Activated CD4-positive, alpha-beta T cell treated with anti-CD3 and anti-CD28 coated beads, Interleukin-2, amount 50 U/mL, for 4 hours (primary cell): ENCODE data around the gene USP5.

Experiments
- DNase-seq, 2 experiments: peaks; one replicate each; pipeline ENCODE4 v3.0.0-alpha.2; 2020

The USP5 gene, protein sequence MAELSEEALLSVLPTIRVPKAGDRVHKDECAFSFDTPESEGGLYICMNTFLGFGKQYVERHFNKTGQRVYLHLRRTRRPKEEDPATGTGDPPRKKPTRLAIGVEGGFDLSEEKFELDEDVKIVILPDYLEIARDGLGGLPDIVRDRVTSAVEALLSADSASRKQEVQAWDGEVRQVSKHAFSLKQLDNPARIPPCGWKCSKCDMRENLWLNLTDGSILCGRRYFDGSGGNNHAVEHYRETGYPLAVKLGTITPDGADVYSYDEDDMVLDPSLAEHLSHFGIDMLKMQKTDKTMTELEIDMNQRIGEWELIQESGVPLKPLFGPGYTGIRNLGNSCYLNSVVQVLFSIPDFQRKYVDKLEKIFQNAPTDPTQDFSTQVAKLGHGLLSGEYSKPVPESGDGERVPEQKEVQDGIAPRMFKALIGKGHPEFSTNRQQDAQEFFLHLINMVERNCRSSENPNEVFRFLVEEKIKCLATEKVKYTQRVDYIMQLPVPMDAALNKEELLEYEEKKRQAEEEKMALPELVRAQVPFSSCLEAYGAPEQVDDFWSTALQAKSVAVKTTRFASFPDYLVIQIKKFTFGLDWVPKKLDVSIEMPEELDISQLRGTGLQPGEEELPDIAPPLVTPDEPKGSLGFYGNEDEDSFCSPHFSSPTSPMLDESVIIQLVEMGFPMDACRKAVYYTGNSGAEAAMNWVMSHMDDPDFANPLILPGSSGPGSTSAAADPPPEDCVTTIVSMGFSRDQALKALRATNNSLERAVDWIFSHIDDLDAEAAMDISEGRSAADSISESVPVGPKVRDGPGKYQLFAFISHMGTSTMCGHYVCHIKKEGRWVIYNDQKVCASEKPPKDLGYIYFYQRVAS

DNA sequence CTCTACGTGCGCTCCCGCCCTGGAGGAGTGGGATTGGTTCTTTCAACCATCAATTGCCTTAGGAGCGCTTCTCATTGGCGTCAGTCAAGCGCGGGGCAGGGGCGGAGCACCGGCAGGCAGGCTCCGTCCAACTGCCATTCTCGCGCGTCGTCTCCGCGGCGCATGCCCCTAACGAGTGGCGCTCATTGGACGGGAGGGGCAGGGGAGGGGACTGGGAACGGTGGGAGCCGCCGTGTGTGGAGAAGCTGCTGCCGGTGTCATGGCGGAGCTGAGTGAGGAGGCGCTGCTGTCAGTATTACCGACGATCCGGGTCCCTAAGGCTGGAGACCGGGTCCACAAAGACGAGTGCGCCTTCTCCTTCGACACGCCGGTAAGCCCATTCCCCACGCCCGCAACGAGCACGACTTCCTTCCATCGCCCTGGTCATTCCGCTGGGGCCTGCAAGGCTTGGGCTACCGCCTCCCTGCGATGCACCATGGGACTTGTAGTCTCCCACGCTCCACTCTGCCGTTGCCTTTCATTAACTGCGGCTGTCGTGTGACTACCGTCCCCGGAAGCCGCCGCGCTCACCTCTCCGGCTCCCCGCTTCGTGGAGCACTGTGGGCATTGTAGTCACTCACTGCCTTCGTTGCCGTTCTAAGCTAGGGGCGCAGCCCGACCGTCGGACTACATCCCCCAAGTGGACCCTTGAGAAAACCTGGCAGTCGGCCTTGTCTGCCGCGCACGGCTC, at the start of gene USP5:
Gene USP5, plus strand, starts transcription at position 230 of the 730 bp plus-strand sequence. Its CDS starts 30 bp downstream, at position 260.
- peak; percentile 96 to 97 for DNase-seq

DNA sequence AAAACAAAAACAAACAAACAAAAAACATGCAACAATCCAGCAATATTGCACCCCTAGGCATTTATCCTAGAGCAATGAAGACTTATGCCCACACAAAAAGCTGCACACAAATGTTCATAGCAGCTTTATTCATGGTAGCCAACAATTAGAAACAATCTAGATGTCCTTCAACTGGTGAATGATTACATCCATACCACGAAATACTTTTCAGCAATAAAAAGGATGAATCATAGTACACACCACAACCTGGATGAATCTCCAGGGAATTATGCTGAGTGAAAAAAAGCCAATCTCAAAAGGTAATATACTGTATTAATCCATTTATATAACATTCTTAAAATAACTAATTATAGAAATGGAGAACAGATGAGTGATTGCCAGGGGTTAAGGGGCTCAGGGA, 44.8 kb upstream of the USP5 start:
- DNase-seq = no peak

DNA sequence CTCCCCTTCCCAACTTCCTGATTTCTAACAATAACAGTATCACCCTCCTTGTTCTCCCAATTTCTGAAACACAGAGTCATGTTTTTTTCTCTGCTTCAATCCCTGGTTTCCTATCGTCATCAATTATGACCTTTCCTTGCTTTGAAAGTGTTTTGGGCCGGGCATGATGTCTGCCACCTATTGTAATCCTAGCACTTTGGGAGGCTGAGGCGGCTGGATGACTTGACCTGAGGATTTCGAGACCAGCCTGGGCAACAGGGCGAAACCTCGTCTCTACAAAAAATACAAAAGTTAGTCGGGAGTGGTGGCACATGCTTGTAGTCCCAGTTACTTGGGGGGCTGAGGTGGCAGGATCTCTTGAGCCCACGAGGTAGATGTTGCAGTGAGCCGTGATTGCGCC, 42.9 kb upstream of the USP5 start:
- DNase-seq = no peak

DNA sequence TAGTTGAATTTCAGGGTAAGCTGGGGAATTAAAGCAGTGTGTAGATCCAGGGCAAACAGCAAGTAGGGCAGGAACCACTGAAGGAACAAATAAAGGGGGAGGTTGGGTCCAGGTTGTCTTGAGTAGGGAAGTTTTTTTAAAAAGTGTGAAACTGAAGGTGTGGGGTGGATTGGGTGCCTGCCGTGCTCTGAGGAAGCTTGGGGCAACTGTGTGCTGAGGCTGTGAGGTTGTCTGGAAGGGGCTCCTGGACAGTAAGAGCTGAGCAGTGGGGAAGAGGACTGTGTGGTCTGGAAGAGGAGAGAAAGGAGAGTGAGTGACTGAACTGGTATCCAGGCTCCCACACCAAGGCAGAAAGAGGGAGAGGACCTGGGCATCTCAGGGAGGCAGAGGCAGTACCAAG, 41.2 kb upstream of the USP5 start:
- no peak for DNase-seq

DNA sequence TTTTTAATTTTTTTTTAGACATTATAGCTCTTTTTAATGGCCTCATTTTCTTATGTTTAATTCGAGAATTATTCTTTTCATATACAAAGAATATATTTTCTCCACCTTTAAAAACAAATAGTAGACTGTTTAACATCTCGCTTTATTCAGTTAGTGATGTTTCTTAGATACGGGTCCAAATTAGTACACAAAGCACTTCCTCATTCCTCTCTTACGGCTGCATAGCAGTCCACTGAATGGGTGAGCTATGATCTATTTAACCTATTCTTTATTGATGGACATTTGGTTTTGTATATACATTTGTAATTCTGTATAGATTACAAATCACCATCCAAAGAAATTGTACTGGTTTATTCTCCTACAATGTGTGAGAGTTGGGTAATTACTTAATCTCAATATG, 38.6 kb upstream of the USP5 start:
- DNase-seq = no peak

DNA sequence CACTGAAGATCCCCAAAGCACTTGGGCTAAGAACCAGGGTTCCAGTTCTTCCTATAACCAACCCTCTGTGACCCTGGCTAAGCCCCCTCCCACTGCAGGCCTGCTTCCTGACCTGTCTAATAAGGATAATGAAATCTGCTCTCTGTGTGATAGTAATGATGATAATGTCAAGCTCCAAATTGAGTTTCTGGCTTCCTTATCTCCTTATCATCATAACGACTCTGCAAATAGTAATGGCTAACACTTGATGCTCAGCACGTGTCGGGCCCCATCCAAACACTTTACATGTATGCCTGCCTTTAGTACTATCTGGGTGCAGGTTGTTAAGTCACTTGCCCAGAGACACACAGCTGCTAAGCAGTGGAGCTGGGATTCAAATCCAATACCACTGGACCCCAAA, 35.4 kb upstream of the USP5 start:
- no peak for DNase-seq

DNA sequence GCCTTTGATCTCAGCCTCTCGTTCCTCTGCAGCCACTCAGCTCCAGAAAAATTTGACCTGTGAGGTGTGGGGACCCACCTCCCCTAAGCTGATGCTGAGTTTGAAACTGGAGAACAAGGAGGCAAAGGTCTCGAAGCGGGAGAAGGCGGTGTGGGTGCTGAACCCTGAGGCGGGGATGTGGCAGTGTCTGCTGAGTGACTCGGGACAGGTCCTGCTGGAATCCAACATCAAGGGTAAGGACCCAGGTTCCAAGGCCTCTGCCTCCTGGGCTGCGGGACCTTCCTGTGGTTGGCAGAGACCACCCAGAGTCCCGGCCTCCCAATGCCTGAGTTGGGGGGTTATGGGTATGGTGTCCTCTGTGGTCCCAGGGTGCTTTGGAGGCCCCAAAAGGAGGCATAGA, 34.9 kb upstream of the USP5 start:
- DNase-seq = no peak

DNA sequence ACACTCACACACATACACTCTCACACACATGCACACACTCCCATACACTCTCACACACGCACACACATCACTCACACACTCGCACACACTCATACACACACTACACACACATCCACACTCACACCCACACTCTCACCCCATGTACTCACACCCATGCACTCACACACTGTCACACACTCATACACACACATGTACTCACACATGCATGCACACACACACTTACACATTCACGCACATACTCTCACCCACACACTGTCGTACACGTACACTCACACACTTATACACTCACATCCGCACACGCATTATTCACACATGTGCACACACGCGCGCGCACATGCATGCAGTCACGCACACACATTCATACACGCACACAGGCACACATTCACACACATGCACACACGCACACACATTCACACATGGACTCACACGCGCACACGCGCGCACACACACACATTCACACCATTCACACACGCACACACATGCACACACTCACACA, 34.2 kb upstream of the USP5 start:
- no peak for DNase-seq

DNA sequence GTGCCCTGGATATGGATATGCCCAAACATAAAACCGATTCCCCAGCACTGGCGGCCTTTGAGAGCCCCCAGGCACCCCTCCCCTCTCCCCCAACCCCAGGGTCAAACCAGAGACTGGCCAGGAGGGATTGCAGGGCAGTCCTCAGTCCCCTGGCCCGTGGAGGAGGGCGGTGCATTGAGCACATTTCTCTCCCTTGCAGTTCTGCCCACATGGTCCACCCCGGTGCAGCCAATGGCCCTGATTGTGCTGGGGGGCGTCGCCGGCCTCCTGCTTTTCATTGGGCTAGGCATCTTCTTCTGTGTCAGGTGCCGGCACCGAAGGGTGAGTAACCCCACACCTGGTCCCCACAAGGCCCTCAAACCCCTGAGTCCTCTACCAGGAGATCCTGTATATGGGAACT, 33.7 kb upstream of the USP5 start:
- no peak for DNase-seq

DNA sequence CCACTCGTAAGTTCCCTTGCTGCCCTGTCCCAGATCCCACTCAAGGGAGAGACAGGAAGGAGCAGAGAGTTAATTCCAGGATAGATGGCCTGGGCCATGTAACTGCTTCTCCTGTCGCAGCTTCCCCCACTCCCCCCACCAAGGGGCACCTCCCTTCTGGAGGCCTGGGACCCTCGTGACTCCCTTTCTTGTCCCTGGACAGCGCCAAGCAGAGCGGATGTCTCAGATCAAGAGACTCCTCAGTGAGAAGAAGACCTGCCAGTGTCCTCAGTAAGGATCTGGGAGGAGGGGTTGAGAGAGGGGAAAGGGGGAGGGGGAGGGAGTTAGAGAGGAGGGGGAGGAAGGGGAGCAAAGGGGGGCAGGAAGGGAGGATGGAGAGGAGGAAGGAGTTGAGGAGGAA, 33.3 kb upstream of the USP5 start:
- no peak for DNase-seq

DNA sequence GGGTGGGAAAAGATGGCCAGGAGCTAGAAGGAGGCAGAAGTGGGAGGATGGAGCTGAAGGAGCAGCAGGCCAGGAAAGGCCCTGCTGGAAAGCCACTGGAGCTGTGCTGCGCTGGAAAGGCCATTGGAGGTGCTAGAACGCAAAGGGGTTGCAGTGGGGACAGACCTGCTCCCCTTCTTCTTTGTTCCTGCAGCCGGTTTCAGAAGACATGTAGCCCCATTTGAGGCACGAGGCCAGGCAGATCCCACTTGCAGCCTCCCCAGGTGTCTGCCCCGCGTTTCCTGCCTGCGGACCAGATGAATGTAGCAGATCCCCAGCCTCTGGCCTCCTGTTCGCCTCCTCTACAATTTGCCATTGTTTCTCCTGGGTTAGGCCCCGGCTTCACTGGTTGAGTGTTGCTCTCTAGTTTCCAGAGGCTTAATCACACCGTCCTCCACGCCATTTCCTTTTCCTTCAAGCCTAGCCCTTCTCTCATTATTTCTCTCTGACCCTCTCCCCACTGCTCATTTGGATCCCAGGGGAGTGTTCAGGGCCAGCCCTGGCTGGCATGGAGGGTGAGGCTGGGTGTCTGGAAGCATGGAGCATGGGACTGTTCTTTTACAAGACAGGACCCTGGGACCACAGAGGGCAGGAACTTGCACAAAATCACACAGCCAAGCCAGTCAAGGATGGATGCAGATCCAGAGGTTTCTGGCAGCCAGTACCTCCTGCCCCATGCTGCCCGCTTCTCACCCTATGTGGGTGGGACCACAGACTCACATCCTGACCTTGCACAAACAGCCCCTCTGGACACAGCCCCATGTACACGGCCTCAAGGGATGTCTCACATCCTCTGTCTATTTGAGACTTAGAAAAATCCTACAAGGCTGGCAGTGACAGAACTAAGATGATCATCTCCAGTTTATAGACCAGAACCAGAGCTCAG, 32.6 kb upstream of the USP5 start:
- DNase-seq = no peak

DNA sequence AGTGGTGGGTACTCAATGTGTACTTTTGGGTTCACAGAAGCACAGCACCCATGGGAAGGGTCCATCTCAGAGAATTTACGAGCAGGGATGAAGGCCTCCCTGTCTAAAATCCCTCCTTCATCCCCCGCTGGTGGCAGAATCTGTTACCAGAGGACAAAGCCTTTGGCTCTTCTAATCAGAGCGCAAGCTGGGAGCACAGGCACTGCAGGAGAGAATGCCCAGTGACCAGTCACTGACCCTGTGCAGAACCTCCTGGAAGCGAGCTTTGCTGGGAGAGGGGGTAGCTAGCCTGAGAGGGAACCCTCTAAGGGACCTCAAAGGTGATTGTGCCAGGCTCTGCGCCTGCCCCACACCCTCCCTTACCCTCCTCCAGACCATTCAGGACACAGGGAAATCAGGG, 31.8 kb upstream of the USP5 start:
- no peak for DNase-seq

DNA sequence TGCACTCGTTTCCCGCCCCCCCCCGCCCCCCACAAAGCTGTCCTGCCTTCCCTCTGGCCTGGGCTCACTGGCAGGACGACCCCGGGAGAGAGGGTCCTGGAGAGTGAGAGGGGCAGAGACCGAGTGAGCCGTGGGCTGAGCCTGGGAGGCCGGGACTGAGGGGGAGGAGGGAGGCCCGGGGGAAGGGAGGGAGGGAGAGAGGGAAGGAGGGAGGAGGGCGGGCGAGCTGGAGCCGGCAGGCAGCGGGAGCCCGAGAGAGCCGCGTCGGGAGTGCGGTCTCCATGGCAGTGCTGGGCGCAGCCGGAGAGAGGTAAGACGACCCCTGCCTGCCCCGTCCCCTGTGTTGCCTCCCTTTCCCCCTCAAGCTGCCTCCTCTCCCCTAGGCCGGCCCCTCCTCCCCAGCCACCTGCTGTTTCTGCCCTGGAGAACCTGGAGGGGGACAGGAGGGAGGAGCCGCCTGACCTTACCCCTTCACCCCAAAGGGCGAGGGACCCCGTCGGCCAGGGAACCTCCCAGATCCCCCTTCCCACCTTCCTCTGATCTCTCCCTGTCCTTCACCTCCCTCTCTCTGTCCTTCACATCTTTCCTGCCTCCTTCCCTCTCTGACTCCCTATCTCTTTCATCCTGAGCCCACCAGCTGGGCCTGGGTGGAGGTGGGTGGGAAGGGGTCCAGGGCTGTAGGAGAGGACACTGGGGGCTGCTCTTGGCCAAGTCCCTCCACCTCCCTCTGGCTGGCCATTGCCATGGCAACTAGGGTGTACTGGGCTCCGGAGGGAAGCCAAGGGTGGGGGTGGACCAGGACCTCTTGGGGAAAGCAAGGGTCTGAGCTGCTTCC, 30.1 kb upstream of the USP5 start, which contains the start of gene GPR162:
Gene GPR162, plus strand, starts transcription at position 231 of the 835 bp plus-strand sequence. CDS start 2,078 bp downstream, outside the sequence.
- DNase-seq = no peak

DNA sequence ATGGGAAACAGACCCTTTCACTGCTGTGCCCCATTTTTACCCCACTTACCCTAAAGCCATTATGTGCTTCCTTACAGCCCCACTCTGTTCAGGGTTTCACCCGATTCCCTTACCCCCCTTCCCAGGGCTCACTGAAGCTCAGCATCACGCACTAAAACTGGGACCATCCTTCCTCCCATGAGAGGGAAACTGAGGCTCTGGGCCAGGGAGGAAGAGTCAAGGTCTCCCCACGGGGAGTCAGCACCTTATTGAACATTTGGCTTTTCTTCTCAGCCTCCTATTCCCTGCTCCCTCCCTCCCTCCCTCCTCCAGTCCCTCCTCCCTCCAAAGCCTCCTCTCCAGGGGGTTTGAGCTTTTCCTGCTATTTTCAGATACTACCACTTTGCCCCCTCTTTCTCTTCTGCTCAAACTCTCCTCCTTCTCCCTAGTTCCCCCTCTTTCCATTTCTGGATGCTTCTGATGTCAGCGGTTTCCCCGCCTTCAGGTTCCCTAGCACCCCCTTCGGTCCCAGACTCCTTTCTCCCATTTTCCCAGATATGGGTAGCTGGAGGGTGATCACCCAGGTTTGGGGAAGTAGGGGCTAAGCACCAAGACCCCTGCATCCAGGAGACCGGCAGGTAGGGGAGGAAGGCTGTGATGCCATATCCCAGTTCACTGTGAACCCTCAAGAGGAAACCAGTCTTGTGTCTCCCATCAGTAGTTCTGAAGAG, 29.4 kb upstream of the USP5 start:
- DNase-seq = no peak

DNA sequence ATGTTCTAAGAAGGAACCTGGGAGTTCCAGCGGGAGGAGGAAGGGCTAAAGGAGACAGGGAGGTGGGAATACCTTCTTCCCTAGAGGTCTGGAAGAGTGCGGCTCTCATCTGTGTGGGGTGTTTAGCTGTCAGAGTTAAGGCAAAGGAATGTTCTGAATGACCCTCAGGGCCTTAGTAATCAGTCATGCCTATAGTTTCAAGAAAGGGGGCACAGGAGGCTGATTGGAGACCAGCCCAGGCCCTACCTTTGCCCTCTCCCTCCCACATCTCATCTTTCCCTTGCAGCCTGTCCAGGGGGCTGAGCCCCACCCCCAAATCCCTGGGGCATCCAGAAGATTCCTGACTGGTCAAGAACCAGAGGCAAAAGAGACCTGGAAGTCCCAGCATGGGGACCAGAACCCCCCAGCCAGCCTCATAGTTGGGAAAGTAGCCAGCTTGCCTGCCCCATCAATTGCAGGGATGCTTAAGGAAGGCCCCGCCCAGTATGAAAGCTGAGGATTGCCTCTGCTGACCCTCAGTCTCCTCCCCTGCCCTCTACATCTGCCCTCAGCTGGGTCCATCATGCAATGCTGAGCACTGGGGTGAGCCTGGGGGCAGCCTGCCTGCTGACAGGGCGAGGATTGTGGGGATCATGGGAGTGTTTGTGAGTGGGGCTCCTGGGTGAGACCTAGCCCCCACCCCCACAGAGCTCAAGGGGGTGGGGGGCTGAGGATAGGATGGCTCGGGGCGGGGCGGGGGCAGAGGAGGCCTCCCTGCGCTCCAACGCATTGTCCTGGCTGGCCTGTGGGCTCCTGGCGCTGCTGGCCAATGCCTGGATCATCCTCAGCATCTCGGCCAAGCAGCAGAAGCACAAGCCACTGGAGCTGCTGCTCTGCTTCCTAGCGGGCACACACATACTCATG, 28.5 kb upstream of the USP5 start:
- no peak for DNase-seq

DNA sequence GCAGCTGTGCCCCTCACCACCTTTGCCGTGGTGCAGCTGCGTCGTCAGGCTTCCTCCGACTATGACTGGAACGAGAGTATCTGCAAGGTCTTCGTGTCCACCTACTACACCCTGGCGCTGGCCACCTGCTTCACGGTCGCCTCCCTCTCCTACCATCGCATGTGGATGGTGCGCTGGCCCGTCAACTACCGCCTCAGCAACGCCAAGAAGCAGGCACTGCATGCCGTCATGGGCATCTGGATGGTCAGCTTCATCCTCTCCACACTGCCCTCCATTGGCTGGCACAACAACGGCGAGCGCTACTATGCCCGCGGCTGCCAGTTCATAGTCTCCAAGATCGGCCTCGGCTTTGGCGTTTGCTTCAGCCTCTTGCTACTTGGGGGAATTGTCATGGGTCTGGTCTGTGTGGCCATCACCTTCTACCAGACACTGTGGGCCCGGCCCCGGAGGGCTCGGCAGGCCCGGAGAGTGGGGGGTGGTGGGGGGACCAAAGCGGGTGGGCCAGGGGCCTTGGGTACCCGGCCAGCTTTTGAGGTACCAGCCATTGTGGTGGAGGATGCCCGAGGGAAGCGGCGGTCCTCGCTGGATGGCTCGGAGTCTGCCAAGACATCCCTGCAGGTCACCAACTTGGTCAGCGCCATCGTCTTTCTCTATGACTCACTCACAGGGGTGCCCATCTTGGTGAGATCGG, 27.7 kb upstream of the USP5 start:
- no peak for DNase-seq

DNA sequence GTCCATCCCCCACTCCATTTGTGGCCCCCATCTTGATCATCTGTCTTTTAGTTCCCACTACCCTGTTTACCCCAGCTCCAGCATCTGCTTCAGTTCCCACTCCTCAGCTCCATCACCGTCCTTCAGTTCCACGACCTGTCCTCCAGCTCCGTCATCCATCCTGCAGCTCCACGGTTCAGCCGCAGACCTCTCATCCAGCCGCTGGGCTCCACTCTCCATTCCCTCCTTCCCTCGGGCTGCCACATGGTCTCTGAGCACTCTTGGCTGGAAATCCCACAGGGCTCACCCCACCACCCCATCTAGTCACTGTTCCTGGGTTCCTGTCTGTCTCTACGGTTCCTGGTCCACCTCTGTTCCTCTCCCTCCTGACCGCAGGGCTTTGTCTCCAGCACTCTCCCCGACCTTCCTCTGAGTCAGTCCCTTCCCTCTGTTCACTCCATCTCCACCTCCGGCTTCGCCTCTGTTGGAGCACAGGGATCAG, 27.0 kb upstream of the USP5 start:
- DNase-seq = no peak

DNA sequence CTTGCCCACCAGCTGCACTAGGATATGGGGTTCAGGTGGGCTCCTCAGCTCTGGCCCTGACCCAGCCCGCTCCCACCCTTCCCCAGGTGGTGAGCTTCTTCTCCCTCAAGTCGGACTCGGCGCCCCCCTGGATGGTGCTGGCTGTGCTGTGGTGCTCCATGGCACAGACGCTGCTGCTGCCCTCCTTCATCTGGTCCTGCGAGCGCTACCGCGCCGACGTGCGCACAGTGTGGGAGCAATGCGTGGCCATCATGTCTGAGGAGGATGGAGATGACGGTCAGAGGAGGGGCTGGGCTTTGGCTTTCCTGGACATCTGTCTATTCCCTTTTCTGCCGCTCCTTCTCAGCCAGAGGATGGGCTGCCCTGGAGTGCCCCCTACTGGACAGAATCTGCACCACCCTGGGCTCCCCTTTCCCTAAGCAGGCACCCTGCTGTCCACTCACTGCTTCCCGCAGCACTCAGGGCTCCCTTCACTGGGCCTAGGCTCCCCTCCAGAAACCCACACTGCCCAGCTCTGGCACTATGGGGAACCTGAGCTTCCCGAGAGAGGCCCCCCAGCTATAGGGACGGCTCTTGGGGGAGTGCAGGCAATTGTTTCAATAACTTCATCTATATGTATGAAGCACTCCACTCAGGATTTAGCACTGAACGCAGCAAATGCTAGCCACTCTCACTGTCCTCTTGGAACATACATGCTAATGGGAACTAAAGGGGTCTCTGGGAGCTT, 26.4 kb upstream of the USP5 start:
- DNase-seq = peak; percentile 77 to 83
